SK-N-MC (cell line): ENCODE results near the gene GRIK4.

ENCODE experiments used
- EZH2 ChIP-seq: fragments of 200-600 bp; sonication (generic); IDR thresholded peaks from one replicate; pipeline ENCODE4 v1.6.1; 2017; ENCODE audit warnings: antibody characterized with exemption
- FOXP2 ChIP-seq: optimal IDR thresholded peaks from 2 replicates; pipeline ENCODE3; 2011; ENCODE audit warnings: mild to moderate bottlenecking, moderate library complexity; ENCODE audit not compliant: insufficient read depth; ENCODE audit errors: extremely low read length, control extremely low read depth
- POLR2AphosphoS5 ChIP-seq: IDR thresholded peaks from 2 replicates; pipeline ENCODE4 v1.6.1; 2012; ENCODE audit warnings: mild to moderate bottlenecking, low read depth, low read length, borderline replicate concordance

DNA sequence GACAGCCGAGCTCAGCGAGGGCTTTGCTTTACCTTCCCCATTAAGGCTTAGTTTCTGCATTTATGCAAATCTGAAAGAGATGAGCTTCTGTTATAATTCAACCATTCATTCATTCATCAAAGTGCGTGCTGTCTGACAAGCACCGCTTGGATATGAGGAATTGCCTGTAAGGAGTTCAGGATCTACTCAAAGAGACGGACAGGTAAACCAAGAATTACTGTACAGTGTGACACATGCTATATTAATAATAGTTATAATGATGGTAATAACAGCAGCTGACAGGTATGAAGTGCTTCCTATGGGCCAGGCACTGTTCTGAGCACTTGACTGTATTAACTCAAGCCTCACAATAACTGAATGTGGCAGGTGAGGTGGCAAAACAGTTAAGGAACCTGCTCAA lies 402.5 kb downstream of the GRIK4 start:
- TF ChIP-seq EZH2 (no peak), POLR2AphosphoS5 (no peak), FOXP2 (no peak)
